HUES48 (cell line): ENCODE measurements around the gene C2CD3.
"Not testable (repeated sequence)": the region's sequence is repeated elsewhere in the genome, so short reads cannot be mapped to it uniquely, and the experiment has no call there.

Experiments
- H3K27ac ChIP-seq: one replicate; pipeline ENCODE4 v1.7.0; 2013; ENCODE audit warnings: low read depth, low read length, inconsistent platforms
- H3K27me3 ChIP-seq: 2 replicates; pipeline ENCODE4 v1.6.1; 2013; ENCODE audit warnings: mild to moderate bottlenecking, low read length; ENCODE audit not compliant: control insufficient read depth, insufficient read depth
- H3K36me3 ChIP-seq: 2 replicates; pipeline ENCODE4 v1.6.1; 2013; ENCODE audit warnings: low read length; ENCODE audit not compliant: control insufficient read depth, insufficient read depth
- H3K4me1 ChIP-seq: 2 replicates; pipeline ENCODE4 v1.6.1; 2013; ENCODE audit warnings: mild to moderate bottlenecking, low read length; ENCODE audit not compliant: control insufficient read depth, insufficient read depth
- H3K4me3 ChIP-seq: 2 replicates; pipeline ENCODE4 v1.5.1; 2013; ENCODE audit warnings: mild to moderate bottlenecking, low read depth, low read length
- H3K9ac ChIP-seq: 2 replicates; pipeline ENCODE4 v1.6.1; 2013; ENCODE audit warnings: mild to moderate bottlenecking, low read depth, low read length, moderate library complexity
- H3K9me3 ChIP-seq: 2 replicates; pipeline ENCODE4 v1.6.1; 2013; ENCODE audit warnings: low read length; ENCODE audit not compliant: control insufficient read depth, insufficient read depth

Gene C2CD3

GRCh38 chr11:74120260-74121035 is 50.4 kb downstream of the C2CD3 start:
- H3K4me1 ChIP-seq, H3K9me3 ChIP-seq, H3K27ac ChIP-seq, H3K27me3 ChIP-seq, H3K4me3 ChIP-seq, H3K9ac ChIP-seq: not testable (repeated sequence)
- H3K36me3 ChIP-seq, result peaks cover 17% of the 10 kb centered on the region

GRCh38 chr11:74116719-74117118 is 54.1 kb downstream of the C2CD3 start:
- Histone ChIP-seq H3K9me3 (no peaks in the 10 kb centered on the region; the same call in none of the 2 replicates), H3K9ac (no peak overlapping the region), H3K36me3 (peaks cover 37% of the 10 kb centered on the region), H3K4me1 (no peaks in the 10 kb centered on the region), H3K27ac (no peak overlapping the region), H3K27me3 (no peaks in the 10 kb centered on the region), H3K4me3 (no peak overlapping the region)

DNA sequence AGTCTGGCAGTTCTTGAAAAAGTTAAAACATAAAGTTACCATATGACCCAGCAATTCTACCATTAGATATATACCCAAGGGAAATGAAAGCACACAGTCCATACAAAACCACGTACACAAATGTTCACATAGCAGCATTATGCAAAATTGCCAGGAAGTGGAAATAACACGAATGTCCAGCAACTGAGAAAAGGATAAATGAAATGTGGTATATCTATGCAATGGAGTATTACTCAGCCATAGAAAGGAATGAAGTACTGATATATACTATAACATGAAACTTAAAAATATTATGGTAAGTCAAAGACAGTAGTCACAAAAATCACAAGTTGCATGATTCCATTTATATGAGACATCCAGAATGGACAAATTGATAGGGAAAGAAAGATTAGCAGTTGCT is 57.9 kb downstream of the C2CD3 start:
- Histone ChIP-seq H3K4me3 (no peak overlapping the region), H3K27ac (no peak overlapping the region), H3K4me1 (no peaks in the 10 kb centered on the region), H3K9me3 (no peaks in the 10 kb centered on the region; the same call in none of the 2 replicates), H3K27me3 (no peaks in the 10 kb centered on the region), H3K9ac (no peak overlapping the region), H3K36me3 (peaks cover 48% of the 10 kb centered on the region)

DNA sequence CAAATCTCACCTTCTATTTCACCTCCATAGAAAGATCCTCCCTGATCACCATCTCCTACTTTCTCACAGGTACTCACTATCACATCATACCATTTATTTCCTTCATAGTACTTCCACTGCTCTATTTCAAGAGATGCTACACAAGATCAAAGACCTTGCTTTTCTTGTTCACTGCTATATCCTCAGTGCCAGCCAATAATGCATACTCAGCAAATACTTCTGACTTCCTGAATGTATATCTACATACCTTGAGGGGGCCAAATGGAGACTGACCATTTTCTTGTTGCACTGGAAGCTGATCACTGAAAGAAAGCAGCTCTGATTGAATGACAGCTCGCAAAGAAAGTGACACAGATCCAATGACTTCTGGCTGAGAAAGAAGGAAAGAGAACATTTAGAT is 64.7 kb downstream of the C2CD3 start:
- Histone ChIP-seq H3K9ac (no peak overlapping the region), H3K27ac (no peak overlapping the region), H3K4me3 (no peak overlapping the region), H3K36me3 (peaks cover 70% of the 10 kb centered on the region), H3K9me3 (no peaks in the 10 kb centered on the region), H3K27me3 (no peaks in the 10 kb centered on the region), H3K4me1 (peaks cover under 1% of the 10 kb centered on the region)

- Histone ChIP-seq H3K9ac (no peak overlapping the region), H3K4me3 (no peak overlapping the region), H3K4me1 (peaks cover 16% of the 10 kb centered on the region), H3K9me3 (no peaks in the 10 kb centered on the region), H3K36me3 (peaks cover 66% of the 10 kb centered on the region), H3K27me3 (no peaks in the 10 kb centered on the region), H3K27ac (no peak overlapping the region)
Observed at GRCh38 chr11:74102321-74102720, 68.5 kb downstream of the C2CD3 start.

DNA sequence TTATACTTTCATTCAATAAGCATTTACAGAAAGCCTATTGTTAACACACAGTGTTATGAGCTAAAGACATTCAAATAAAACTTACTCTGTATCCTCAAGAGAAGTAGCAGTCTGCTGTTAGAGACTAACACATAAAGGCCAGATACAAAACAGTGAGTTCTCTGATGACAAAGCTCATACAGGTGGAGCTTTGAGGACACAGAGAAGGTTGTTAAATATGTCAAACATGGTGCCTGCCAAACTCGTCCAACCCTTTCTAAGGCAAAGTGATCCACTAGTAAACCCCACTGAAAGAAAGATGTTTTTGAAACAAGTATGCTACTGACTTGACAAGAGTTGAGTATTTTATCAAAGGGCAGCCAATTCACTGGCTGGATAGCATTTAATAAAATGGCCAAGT is 70.1 kb downstream of the C2CD3 start:
- Histone ChIP-seq H3K27me3 (no peaks in the 10 kb centered on the region), H3K9ac (no peak overlapping the region), H3K9me3 (no peaks in the 10 kb centered on the region), H3K4me1 (peaks cover 19% of the 10 kb centered on the region), H3K36me3 (peaks cover 60% of the 10 kb centered on the region), H3K27ac (no peak overlapping the region), H3K4me3 (no peak overlapping the region)

DNA sequence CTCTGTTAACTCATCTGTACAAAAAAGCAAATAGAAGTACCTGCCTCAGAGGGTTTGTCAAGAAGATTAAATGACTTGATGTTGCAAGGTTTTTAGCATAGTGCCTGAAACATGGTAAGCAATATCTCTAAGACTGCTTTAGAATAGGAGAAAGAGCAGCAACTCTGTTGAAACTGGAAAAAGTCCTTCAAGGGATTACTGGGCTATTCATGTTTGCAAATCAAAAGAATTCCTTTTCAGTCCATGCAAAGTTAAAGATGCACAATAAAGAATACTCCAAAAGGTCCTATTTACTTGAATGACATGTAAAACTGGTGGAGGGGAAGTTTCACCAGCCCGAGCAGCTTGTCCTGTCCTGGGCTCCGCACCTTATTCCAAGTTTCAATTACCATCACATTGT is 70.6 kb downstream of the C2CD3 start:
- Histone ChIP-seq H3K36me3 (peaks cover 56% of the 10 kb centered on the region), H3K27me3 (no peaks in the 10 kb centered on the region), H3K9ac (no peak overlapping the region), H3K4me3 (no peak overlapping the region), H3K4me1 (peaks cover 19% of the 10 kb centered on the region), H3K27ac (no peak overlapping the region), H3K9me3 (no peaks in the 10 kb centered on the region)

- H3K4me3 ChIP-seq, result no peak overlapping the region
- H3K27me3 ChIP-seq, result no peaks in the 10 kb centered on the region
- peaks cover 19% of the 10 kb centered on the region for H3K4me1 ChIP-seq
- no peak overlapping the region for H3K27ac ChIP-seq
- H3K36me3 ChIP-seq, result peaks cover 57% of the 10 kb centered on the region
- no peaks in the 10 kb centered on the region for H3K9me3 ChIP-seq
- no peak overlapping the region for H3K9ac ChIP-seq
Observed at GRCh38 chr11:74097686-74098237, 73.0 kb downstream of the C2CD3 start.

DNA sequence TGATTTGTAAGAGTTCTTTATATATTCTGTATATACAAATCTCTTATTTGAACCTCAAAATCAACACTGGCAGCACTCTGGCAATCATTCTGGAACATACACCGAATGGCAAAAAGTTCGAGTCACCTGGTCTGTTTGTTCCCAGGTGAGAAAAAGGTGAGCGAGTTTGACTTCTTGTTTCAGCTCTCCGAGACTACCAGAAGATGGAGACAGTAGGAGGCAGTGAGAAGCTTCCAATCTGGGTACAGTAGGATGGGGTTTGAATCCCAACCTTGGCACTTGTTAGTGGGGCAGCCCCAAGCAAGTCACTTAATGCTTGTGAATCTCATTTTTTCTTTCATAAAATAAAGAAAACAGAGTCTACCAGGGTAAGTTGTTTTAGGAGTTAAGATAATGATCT is 76.4 kb downstream of the C2CD3 start:
- Histone ChIP-seq H3K4me3 (no peak overlapping the region), H3K27ac (no peak overlapping the region), H3K36me3 (peaks cover 64% of the 10 kb centered on the region), H3K27me3 (no peaks in the 10 kb centered on the region), H3K4me1 (peaks cover 7% of the 10 kb centered on the region; the same call in 1 of the 2 replicates), H3K9me3 (no peaks in the 10 kb centered on the region), H3K9ac (no peak overlapping the region)

DNA sequence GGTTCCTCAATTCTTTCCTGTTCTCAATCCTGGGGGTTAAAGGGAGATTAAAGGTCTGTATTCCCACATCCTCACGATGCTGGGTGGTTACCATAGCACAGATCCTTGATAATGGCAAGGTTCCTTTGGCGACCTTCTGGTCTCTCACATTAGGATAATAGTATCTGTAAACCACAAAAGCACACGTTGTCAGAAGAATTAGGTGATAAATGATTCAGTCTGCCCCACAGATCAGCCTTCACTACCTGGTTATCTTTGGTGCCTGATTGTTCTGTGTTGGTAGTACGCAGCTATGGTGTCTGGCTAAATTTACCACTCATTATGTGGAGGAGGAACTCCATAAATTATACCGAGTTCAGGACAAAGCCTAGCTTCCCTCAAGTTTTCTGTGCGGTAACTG is 78.4 kb downstream of the C2CD3 start:
- no peak overlapping the region for H3K27ac ChIP-seq
- H3K27me3 ChIP-seq, result no peaks in the 10 kb centered on the region
- H3K4me3 ChIP-seq, result no peak overlapping the region
- no peaks in the 10 kb centered on the region for H3K9me3 ChIP-seq
- H3K4me1 ChIP-seq, result 0 out of 2 replicates have a peak, but pooled peaks cover 3% of the 10 kb centered on the region
- H3K9ac ChIP-seq, result no peak overlapping the region
- peaks cover 72% of the 10 kb centered on the region for H3K36me3 ChIP-seq

DNA sequence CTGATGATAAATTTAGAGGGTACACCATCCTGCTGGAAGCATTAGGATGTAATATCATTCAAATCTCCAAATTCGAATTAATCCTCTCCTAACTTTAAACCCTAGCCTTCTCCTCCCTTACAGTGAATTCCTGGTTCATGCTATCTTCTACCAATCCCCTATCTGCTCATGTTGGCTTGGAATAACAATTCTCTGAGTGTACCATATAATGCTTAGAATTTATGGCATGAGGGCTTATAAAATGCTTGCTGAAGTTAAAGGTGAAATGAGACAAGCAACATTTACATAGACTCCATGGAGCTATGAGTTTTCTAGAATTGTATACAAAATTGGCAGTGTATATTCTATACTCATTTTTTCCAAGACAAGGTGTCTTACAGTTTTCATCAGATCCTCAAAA is 79.3 kb downstream of the C2CD3 start:
- Histone ChIP-seq H3K9me3 (no peaks in the 10 kb centered on the region), H3K36me3 (peaks cover 77% of the 10 kb centered on the region), H3K4me3 (no peak overlapping the region), H3K27me3 (no peaks in the 10 kb centered on the region), H3K9ac (no peak overlapping the region), H3K27ac (no peak overlapping the region), H3K4me1 (no peaks in the 10 kb centered on the region)
